ENCODE measurements around the gene RUNX1.

- TF ChIP-seq ZFP30 (CRISPR knock-in tag; IDR thresholded peaks at IDR 0.05) = no peak
- TF ChIP-seq ARNTL (CRISPR knock-in tag; IDR thresholded peaks at IDR 0.05; ENCODE audit: borderline replicate concordance, low read depth) = no peak
- TF ChIP-seq RARB (CRISPR knock-in tag; IDR thresholded peaks at IDR 0.05) = no peak
- TF ChIP-seq, protein P1, sequence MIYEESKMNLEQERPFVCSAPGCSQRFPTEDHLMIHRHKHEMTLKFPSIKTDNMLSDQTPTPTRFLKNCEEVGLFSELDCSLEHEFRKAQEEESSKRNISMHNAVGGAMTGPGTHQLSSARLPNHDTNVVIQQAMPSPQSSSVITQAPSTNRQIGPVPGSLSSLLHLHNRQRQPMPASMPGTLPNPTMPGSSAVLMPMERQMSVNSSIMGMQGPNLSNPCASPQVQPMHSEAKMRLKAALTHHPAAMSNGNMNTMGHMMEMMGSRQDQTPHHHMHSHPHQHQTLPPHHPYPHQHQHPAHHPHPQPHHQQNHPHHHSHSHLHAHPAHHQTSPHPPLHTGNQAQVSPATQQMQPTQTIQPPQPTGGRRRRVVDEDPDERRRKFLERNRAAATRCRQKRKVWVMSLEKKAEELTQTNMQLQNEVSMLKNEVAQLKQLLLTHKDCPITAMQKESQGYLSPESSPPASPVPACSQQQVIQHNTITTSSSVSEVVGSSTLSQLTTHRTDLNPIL (CRISPR knock-in tag; IDR thresholded peaks at IDR 0.05; ENCODE audit: low read depth) = no peak
- TF ChIP-seq ISL1 (CRISPR knock-in tag; IDR thresholded peaks at IDR 0.05) = no peak
Observed at GRCh38 chr21:34938089-34938764, 110.9 kb downstream of the RUNX1 start.

Data from SK-N-SH treated with all-trans-retinoic acid at 6 μM for 48 hours (cell line).